GM19397 (cell line): Measurements from ENCODE around the gene PFKP.
"Not testable (repeated sequence)": the region's sequence is repeated elsewhere in the genome, so short reads cannot be mapped to it uniquely, and the experiment has no call there.

Experiments
- ATAC-seq: cut with Tn5 transposase; IDR thresholded peaks from one replicate; pipeline ENCODE4 v1.9.1; 2021; ENCODE audit warnings: mild to moderate bottlenecking, moderate library complexity; ENCODE audit not compliant: unreplicated experiment

PFKP gene

DNA sequence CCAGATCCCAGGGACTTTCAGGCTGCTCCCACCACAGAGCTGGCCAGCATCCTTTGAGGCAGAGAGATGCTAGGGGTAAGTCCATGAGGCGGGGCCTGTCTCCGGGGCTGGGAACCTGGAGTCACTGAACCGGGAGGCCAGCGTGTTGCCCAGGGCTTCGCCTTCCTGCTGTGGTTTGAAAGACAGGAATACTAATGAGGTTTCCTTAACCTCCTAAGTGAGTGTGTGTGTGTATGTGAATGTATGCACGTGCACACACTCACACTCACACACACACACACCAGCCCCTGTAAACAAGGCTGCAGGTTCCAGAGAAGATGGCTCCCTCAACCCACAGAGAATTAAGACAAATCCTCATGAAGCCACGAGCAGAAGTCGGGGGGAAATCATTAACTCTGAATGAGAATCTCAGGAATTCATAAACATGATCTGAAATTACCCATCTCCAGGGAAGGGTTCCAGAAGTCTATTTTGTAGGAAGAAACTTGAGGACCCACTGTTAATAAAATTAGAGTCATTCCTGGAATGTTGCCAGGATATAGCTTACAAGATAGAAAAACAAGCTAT, 20.3 kb upstream of the PFKP start:
- ATAC-seq = no peak

DNA sequence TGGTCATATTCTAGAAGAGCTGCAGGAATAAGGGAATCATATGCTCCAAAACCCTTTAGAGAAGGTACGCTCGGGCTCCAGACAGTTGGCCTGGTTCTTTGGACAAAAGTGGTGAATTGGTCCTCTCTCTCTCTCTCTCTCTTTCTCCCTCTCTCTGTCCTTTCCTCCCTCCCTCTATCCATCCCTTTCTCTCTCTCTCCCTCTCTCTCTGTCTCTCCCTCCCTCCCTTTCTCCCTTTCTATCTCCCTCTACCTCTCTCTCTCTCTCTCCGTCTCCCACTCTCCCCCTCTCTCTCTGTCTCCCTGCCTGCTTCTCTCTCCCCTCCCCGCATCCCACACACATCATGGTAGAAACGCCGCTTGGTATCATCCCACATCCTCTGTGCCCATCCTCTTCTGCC, 19.8 kb upstream of the PFKP start:
- ATAC-seq = no peak

DNA sequence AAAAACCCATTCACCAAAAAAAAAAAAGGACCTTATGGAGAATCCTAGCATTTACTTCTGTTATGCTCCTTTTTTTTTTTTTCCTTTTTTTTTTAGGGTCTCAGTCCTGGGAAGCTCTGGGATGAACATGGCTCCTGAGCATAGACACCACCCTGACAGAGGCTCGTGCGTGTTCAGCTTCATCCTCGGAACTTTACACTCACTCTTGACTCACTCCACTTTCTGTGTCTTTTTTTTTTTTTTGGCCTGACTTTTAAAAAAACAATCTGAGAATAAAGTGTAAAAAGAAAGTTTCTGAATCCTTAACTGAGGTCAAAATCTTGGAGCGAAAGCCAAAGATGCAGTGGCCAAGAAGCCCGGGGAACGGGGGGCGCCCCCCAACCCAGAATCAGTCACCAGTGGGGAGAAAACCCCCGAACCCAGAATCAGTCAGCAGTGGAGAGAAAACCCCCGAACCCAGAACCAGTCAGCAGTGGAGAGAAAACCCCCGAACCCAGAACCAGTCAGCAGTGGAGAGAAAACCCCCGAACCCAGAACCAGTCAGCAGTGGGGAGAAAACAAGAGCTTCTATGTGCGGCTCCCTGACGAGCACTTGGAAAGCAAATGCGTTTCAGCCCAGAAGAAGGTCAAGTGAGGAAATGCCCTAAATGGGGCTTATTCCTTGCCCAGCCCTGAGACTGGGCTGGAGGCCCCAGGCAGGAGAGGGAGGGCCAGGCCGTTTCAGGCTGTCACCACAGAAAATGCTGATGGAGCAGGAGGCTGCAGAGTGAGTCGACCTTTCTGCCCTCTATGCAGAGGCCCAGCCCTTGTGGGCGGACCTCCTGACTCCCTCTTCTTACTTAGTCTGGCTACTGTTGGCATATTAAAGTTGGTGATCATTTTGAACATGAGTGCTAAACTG, 19.0 kb upstream of the PFKP start:
- no peak for ATAC-seq

GRCh38 chr10:3051692-3052091, 15.7 kb upstream of the PFKP start:
- no peak for ATAC-seq

GRCh38 chr10:3053155-3053554, 14.2 kb upstream of the PFKP start:
- no peak for ATAC-seq

DNA sequence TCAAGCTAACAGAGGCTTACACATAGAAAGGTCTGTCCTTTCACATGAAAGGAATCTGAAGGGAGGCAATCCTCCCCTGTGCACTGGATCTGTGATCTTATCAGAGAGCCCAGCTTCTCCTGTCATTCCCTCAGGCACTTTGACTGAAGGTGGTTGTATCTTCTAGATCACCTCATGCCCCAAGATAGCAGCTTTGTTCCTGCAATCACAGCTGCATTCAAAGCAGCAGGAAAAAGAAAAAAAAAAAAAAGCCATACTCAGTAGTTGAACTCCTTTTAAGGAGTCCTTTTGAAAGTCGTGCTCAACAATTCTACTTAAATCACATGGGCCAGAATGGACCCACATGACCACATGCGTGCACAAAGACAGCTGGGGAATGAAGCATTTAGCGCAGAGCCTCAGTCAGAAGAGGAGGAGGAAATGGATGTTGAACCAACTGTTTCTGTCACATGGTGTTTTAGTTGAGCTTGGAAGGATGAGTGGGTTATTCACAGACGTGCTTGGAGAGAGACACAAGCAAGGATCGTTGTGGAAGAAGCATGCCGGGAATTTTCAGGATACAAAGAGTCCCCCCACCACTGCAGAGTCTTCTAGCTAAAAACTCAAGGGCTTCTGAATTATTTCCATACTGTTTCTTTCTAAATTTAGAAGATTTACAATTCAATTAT, 13.0 kb upstream of the PFKP start:
- no peak for ATAC-seq

- ATAC-seq = no peak
Measured at GRCh38 chr10:3054851-3055199, 12.5 kb upstream of the PFKP start.

DNA sequence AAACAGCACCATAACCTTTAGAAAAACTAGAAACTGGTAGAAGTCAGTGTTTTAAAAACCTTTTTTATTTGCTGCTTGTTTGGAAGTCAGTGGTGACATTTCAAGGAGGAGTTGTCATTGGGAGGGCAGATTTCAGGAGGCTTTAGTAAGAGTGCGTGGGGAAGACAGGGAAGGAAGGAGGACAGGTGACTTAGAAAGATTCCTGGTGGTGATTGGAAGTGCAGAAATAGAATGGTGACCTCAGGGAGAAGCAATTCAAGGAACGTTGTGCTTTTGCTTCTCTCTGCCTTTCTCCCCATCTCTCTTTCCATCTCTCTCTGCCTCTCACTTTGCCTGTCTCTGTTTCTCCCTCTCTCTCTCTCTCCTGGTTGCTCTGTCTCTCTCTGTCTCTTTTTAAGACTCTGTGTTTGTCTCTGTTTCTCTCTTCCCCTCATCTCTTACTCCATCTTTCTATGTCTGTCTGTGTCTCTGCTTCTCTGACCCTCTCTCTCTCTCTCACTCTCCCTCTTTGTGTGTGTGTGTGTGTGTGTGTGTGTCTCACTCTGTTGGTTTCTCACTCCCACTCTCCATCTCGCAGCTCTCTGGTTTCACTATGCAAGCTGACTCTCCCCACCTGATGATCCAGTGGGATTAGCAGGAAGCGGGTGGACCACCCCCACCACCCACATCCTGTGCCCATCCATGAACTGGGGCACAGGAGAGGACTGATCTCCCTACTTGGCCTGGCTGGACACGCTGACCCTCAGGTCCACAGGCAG, 10.9 kb upstream of the PFKP start:
- ATAC-seq = no peak

DNA sequence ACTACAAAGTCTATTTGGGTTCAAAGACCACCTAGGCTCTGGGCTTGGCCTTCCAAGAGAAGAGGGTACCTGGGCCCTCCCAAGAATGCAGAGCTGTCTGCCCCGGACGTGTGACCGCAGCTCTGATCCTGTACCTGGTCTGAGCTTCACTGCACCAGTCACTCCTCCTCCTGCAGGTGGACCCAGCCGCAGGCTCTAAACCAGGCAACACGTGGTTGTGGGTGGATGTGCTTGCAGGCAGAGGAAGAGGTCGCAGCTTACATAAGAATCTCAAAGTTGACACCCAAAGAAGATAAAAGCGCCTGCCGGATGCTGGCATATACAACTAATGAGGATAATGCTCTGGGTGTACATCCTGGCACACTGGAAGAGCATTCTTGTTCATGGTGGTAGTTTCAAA, 9.4 kb upstream of the PFKP start:
- ATAC-seq = no peak

DNA sequence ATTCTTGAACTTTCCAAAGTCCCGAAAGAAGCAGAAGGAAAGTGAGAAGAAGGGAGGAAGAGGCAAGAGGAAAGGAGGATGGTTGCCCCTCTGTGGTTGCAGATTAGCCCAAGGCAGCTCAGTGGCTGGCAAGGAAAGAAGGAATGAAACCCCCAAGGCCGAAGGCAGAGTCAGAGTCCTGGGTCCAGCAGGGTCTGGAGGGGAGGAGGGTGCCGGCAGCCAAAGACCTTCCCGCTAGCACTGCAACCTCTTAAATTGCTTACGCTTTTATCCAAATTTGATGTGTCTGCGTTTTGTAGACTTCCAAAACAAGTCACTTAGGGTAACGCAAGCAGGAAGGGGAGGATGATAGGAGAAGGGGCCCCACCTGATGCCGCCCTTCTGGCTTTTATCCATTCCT, 7.4 kb upstream of the PFKP start:
- no peak for ATAC-seq

DNA sequence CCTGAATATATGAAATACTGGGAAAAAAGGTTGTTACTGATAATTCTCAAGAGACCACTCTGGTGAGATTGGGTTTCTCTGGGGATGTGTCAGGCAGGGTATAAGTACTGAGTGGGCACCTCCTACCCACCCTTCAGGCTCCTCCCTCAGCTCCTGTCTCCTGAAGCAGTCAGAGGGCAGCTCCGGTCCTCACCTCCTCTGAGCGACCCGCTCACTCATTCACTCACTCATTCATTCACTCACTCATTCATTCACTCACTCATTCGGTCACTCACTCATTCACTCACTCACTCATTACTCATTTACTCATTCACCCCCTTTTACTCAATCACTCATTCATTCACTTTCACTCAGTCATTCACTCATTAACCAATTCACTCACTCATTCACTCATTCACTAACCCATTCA, 6.9 kb upstream of the PFKP start:
- no peak for ATAC-seq

GRCh38 chr10:3061323-3061898, 5.9 kb upstream of the PFKP start:
- not testable (repeated sequence) for ATAC-seq

DNA sequence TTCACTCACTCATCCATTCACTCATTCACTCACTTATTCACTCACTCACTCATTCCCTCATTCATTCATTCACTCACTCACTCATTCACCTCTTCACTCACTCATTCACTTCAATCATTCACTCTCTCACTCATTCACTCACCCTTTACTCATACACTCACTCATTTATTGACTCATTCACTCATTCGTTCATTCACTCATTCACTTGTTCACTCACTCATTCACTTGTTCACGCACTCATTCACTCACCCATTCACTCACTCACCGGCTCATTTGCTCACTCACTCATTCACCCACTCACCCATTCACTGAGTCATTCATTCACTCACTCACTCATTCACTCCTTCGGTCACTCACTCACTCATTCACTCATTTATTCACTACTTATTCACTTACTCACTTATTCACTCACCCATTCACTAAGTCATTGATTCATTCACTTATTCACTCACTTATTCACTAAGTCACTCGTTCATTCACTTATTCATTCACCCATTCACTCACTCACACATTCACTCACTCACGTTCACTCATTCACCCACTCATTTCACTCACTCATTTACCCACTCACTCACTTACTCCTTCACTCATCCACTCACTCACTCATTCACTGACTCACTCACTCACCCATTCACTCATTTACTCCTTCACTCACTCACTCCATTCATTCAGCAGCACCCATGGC, 4.7 kb upstream of the PFKP start:
- no peak for ATAC-seq

DNA sequence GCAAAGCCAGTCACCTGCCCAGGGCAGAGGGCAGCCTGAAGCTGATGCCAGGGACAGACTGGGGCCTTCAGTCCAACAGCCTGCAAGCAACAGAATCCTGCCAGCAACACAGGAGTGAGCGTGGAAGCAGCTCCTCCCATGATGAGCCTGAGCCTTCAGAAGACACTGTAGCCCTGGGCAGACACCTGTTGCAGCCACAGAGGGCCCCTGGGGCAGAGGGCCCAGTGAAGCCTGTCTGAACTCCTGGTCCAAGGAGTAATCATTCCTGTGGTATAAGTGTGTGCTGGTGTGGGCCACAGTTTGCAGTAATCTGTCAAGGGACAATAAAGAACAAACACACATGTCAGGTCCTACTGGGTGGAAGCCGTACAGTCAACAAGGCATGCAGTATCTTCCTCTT, 2.9 kb upstream of the PFKP start:
- no peak for ATAC-seq

- ATAC-seq = no peak
Measured at GRCh38 chr10:3065622-3066021, 1.7 kb upstream of the PFKP start.

GRCh38 chr10:3066317-3067117, 831 bp upstream of the PFKP start:
- no peak for ATAC-seq

GRCh38 chr10:3067859-3068179, 471 bp downstream of the PFKP start:
- peak; percentile 11 for ATAC-seq

DNA sequence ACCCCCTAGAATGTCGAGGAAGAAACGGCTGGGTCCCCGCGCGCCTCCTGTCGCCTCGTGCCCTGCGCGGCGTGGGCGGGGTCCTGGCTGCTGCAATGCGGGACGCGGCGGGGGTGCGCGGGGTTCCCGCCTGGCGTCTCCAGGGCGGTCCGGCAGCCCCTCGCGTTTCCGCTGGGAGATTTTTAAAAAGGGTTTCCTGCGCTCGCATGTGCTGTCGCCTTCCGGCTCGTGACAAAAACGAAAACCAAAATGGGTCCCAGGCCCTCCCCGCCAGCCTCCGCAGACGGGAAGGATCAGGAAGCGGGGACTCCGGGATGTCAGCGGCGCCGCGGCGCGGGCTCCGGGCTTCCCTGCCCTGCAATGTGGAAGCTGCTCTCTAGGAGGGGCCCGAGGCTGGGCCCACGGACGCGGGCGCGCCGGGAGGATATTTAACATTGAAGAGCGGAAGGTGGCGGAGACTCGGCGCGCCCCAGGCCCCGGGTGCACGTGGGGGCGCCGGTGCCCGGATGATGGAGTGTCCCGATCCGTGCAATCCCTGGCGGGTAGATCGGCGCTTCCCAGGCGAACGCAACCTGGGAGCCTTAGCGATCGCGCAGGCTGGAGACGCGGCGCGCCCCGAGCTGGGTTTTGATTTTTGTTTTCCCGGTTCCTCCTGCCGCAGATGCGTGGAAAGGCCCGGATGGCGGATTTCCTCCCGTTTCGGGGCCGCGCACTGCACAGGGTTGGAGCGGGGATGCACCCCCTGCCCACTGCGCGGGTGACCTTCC, 1.0 kb downstream of the PFKP start:
- ATAC-seq = peak; percentile 44
